Spleen (tissue), 7 donors: ENCODE data around the gene CLASP2.

ENCODE experiments used
- POLR2A ChIP-seq, 3 donors: fragments of 450-650 bp; IDR thresholded peaks; one replicate each; pipeline ENCODE4 v1.5.1; 2017; ENCODE audit warnings: antibody characterized with exemption in 3 of 3, mild to moderate bottlenecking in 1 of 3
- TF ChIP-seq, protein P1 (sequence below), 11 experiments: fragments of 200-600 bp in 7 of 11; fragments of 450-650 bp in 4 of 11; sonication (generic) in 4 of 11; IDR thresholded peaks in 8 of 11; conservative IDR thresholded peaks in 3 of 11; 1 replicate in 7 of 11; 2 replicates in 4 of 11; pipeline versions ENCODE4 v1.4.0 to v1.8.0; 2016 to 2021; ENCODE audit warnings: antibody characterized with exemption in 11 of 11, inconsistent platforms in 4 of 11, mild to moderate bottlenecking in 1 of 11
- donor health status: DM: no; HTN: no; CAD: no; lungs with moderate emphysema.
- donor health status: DM: no; HTN: no; CAD: no.
- donor health status: DM: no; HTN: no; CAD: no.

GRCh38 chr3:33581666-33582065 is 136.4 kb downstream of the CLASP2 start:
- TF ChIP-seq, protein P1, sequence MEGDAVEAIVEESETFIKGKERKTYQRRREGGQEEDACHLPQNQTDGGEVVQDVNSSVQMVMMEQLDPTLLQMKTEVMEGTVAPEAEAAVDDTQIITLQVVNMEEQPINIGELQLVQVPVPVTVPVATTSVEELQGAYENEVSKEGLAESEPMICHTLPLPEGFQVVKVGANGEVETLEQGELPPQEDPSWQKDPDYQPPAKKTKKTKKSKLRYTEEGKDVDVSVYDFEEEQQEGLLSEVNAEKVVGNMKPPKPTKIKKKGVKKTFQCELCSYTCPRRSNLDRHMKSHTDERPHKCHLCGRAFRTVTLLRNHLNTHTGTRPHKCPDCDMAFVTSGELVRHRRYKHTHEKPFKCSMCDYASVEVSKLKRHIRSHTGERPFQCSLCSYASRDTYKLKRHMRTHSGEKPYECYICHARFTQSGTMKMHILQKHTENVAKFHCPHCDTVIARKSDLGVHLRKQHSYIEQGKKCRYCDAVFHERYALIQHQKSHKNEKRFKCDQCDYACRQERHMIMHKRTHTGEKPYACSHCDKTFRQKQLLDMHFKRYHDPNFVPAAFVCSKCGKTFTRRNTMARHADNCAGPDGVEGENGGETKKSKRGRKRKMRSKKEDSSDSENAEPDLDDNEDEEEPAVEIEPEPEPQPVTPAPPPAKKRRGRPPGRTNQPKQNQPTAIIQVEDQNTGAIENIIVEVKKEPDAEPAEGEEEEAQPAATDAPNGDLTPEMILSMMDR (IDR thresholded peaks at IDR 0.05 in 8 of 11, conservative IDR thresholded peaks at IDR 0.05 in 3 of 11), result no peak
- no peak for TF ChIP-seq POLR2A (IDR thresholded peaks at IDR 0.05)
